ENCODE results near the gene PTGFRN. TPM values are rescaled to one million over a fixed set of nuclear protein-coding genes. Genes with fewer than 3 reads are reported as not detected.
"Not testable (repeated sequence)": the region's sequence is repeated elsewhere in the genome, so short reads cannot be mapped to it uniquely, and the experiment has no call there.

PTGFRN gene
- 10 to 100 TPM; 31.1 to 68.1 (median 52.9) TPM for polyA plus RNA-seq (ENCODE audit: insufficient read length in 4 of 4)

DNA sequence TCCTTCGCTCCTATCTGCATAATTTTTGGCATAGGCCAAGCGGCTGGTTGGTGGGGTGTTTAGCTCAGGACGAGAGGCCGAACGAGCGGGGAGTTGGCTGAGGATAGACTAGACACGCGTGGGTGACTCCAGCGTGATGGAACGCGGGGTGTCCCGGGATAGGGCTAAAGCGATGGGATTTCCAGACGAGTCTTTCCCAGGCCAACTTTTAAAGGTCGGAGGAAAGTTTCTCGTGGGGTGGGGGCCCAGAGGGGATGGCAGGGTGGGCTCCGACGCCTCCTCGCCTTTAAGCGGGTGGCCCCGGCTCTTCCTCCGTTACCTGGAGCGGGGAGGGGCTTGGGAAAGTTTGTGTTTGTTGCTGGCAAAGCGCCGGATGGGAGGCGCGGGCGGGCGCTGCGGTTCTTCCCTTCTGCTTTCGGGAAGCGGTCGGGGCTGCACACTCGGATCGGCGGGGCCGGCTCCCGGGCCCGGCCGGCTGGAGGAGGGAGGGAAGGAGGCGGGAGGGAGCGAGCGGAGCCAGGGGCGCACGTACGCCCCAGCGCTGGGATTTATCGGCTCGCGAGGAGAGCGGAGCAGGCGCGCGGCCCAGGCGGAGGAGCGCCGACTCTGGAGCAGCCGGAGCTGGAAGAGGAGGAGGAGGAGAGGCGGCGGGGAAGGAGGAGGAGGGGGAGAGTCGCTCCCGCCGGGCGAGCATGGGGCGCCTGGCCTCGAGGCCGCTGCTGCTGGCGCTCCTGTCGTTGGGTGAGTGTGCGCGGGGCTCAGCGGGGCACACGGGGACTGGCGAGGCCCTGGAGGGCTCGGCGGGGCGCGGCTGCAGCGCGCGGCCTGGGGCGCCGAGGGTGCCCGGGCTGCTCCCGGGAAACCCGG lies at the start of gene PTGFRN:
Gene PTGFRN, plus strand, starts transcription at position 405 of the 867 bp plus-strand sequence. Its CDS starts 288 bp downstream, at position 693.
- DNase-seq (ENCODE audit: low read depth in 4 of 4, low spot score in 2 of 4), result peak; percentile 53 to 70 (median 62)

GRCh38 chr1:116860167-116860566 lies 49.5 kb upstream of the PTGFRN start:
- DNase-seq (ENCODE audit: low read depth in 4 of 4, low spot score in 2 of 4), result not testable (repeated sequence)

GRCh38 chr1:116861137-116861536 lies 48.6 kb upstream of the PTGFRN start:
- no peak for DNase-seq (ENCODE audit: low read depth in 4 of 4, low spot score in 2 of 4)

DNA sequence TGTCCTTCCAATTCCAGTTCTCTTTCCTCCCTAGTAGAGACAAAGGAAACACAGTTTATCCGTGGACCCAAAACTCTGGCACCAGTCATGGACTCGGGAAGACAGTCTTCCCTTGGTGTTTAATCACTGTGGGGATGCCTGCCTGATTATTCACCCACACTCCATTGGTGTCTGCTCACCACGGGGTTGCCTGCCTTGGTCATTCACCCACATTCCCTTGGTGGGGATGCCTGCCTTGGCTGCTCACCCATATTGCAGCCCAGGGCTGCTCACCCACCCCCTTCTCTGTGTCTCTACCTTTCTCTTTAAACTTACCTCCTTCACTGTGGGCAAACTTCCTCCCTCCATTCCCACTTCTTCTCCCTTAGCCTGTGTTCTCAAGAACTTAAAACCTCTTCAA lies 46.7 kb upstream of the PTGFRN start:
- not testable (repeated sequence) for DNase-seq (ENCODE audit: low read depth in 4 of 4, low spot score in 2 of 4)

DNA sequence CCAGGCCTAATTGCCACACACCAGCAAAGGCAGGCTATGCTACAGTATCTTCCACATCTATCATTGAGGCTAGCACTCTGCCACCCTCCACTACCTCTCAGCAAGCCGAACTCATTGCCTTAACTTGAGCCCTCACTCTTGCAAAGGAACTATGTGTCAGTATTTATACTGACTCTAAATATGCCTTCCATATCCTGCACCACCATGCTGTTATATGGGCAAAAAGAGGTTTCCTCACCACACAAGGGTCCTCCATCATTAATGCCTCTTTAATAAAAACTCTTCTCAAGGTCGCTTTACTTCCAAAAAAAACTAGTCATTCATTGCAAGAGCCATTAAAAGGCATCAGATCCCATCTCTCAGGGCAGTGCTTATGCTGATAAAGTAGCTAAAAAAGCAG lies 43.2 kb upstream of the PTGFRN start:
- DNase-seq (ENCODE audit: low read depth in 4 of 4, low spot score in 2 of 4), result not testable (repeated sequence)

GRCh38 chr1:116868385-116868784 lies 41.3 kb upstream of the PTGFRN start:
- DNase-seq (ENCODE audit: low read depth in 4 of 4, low spot score in 2 of 4), result no peak

- DNase-seq (ENCODE audit: low read depth in 4 of 4, low spot score in 2 of 4), result no peak
These were observed 40.1 kb upstream of the PTGFRN start for GRCh38 chr1:116869611-116870010.

GRCh38 chr1:116870300-116870699 lies 39.4 kb upstream of the PTGFRN start:
- DNase-seq (ENCODE audit: low read depth in 4 of 4, low spot score in 2 of 4), result no peak

DNA sequence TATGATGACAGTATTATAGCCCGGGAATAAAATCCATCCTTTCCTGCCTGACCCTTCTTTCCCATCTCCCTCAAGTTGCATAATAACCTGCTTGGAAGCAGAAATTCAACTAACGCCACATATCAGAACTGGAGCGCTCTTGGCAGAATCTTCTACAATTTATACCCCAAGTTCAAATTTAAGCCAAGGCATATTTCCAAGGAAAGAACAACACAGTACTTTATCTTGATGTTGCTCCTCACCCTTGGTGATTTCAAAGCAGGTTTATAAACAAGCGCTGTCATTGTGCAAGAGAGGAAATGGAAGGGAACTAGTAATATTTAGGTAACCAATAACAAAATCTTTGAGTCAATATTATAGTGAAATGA lies 38.0 kb upstream of the PTGFRN start:
- DNase-seq (ENCODE audit: low read depth in 4 of 4, low spot score in 2 of 4), result no peak

GRCh38 chr1:116873680-116874271 lies 35.9 kb upstream of the PTGFRN start:
- DNase-seq (ENCODE audit: low read depth in 4 of 4, low spot score in 2 of 4), result no peak

- DNase-seq (ENCODE audit: low read depth in 4 of 4, low spot score in 2 of 4), result no peak
These were observed 34.9 kb upstream of the PTGFRN start for GRCh38 chr1:116874733-116875249.

GRCh38 chr1:116875391-116875790 lies 34.3 kb upstream of the PTGFRN start:
- no peak for DNase-seq (ENCODE audit: low read depth in 4 of 4, low spot score in 2 of 4)

GRCh38 chr1:116875946-116876345 lies 33.8 kb upstream of the PTGFRN start:
- not testable (repeated sequence) for DNase-seq (ENCODE audit: low read depth in 4 of 4, low spot score in 2 of 4)

- DNase-seq (ENCODE audit: low read depth in 4 of 4, low spot score in 2 of 4), result no peak
These were observed 32.4 kb upstream of the PTGFRN start for GRCh38 chr1:116877141-116877818.

GRCh38 chr1:116878804-116879477 lies 30.8 kb upstream of the PTGFRN start:
- DNase-seq (ENCODE audit: low read depth in 4 of 4, low spot score in 2 of 4), result peak in 1 of 4 donors; percentile 15

DNA sequence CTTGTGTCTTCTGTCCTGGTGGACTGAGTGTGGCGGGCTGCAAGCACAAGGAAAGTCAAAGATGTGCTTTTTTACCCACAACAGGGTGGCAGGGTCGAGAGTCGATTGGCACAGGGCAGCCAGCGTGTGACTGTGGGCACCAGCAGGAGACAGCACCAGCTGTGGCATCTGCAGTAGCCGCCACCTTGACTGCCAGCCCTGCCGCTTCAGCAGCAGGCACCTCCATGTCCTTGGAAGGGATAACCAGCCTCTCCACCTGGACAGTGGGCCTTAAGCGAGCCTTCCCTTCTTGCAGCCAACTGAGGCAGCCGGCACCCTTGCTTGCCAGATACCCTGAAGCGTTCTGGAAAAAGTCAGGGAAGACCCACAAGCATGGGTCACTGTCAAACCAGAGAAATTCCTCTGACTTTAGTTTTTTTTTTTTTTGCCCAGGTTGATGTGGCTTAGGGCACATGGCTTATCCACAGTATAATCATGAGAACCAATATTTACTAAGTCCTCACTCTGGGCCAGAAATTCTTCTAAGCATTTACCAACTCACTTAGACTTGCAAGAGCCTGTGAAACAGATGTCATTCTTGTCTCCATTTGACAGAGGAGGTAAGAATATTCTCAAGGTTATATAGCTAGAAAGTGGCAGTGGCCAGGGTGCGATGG lies 30.1 kb upstream of the PTGFRN start:
- no peak for DNase-seq (ENCODE audit: low read depth in 4 of 4, low spot score in 2 of 4)

DNA sequence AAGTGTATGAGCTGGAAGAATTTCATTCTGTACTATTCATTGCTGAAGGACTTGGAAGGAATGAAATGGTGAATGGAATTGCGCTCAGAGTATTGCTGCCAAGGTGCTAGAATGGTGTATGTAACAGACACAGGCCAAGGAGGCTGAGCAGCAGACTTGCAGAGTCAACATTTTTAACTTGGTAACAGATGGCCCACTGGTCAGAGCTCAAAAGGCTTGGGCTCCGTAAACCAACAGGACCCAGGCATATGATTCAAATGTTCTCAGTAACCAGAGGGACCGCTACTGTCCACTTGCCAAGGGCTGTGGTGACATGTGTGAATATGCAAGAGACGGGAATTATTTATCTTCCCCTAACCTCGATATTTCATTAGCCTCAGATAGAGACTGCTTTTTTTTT lies 28.8 kb upstream of the PTGFRN start:
- DNase-seq (ENCODE audit: low read depth in 4 of 4, low spot score in 2 of 4), result no peak

- DNase-seq (ENCODE audit: low read depth in 4 of 4, low spot score in 2 of 4), result no peak
These were observed 27.7 kb upstream of the PTGFRN start for GRCh38 chr1:116881879-116882520.

- no peak for DNase-seq (ENCODE audit: low read depth in 4 of 4, low spot score in 2 of 4)
These were observed 26.9 kb upstream of the PTGFRN start for GRCh38 chr1:116882866-116883265.
